GM21360 (cell line): ENCODE results near the gene SLC44A1.

Experiments
- ATAC-seq: cut with Tn5 transposase; IDR thresholded peaks from one replicate; pipeline ENCODE4 v1.9.1; 2021; ENCODE audit warnings: mild to moderate bottlenecking, moderate library complexity; ENCODE audit not compliant: unreplicated experiment

Gene SLC44A1

GRCh38 chr9:105297442-105298075 lies 53.1 kb downstream of the SLC44A1 start:
- no peak for ATAC-seq

DNA sequence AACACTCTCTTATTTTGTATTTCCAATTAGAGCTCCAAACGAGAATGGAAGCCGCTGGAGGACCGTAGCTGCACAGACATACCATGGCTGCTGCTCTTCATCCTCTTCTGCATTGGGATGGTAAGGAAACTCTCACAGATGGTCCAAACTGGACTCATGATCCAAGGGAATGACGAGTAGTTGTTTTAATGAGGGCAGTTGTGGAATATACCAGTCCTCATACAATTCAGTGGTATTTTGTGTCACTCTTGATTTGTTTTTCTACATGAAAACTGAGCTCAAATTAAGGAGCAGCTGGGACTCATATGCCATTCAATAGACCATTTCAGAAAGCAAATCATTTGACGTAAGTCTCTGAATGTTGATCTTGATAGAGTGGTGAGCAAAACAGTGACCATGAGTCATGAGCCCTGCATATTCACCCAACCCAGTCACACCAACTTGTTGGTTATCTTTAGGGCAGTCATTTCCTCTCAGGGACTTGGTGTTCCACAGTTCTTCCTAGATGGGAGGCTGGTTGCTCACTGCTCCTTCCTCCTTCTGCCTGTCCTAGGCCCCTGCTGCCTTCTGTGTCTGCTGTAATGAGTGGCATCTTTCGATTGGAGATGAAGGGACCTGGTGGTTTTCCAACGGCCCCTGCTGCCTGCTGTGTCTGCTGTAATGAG lies 54.9 kb downstream of the SLC44A1 start:
- ATAC-seq = no peak

- ATAC-seq = no peak
Observed at GRCh38 chr9:105302728-105303127, 58.3 kb downstream of the SLC44A1 start.

- no peak for ATAC-seq
Observed at GRCh38 chr9:105305856-105306255, 61.4 kb downstream of the SLC44A1 start.

- no peak for ATAC-seq
Observed at GRCh38 chr9:105306351-105307140, 62.1 kb downstream of the SLC44A1 start.

DNA sequence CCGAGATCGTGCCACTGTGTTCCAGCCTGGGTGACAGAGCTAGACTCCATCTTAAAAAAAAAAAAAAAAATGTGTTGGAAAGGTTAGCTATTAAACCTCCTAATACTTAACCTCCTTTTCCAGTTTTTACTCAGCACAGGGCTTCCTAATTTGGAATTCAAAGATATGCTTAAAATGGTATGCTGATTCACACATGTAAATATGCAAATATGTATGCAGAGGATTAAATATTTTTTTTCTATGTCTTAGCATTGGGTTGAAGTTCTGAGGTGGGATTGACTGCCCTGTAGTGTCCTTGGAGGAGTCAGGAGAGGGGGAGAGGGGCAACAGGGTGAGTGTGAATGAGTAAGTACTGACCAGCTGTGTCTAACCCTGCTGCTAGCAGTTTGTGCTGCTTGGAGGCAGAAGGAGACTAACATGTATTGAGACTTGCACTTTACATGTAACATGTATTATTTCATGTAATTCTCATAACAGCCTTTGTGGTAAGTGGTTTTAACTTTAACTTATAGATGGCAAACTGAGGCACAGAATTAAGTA lies 63.2 kb downstream of the SLC44A1 start:
- no peak for ATAC-seq

GRCh38 chr9:105308461-105309341 lies 64.2 kb downstream of the SLC44A1 start:
- ATAC-seq = no peak

- no peak for ATAC-seq
Observed at GRCh38 chr9:105309531-105309931, 65.1 kb downstream of the SLC44A1 start.

- ATAC-seq = no peak
Observed at GRCh38 chr9:105311306-105311705, 66.9 kb downstream of the SLC44A1 start.

DNA sequence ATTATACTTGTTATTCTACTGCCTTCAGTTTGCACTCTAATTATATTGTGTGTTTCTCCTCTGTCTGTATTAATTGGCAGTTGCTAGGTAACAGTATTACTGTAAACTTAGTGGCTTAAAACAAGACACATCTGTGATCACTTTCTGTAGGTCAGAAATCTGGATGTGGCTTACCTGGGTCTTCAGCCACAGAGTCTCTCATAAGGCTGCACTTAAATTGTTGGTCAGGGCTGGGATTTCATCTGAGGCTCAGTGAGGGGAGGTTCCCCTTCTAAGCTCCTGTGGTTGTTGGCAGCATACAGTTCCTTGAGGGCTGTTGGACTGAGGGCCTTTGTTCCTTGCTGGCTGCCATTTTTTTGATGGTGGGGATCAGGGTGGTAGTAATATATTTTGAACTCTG lies 68.8 kb downstream of the SLC44A1 start:
- no peak for ATAC-seq

GRCh38 chr9:105316703-105317102 lies 72.3 kb downstream of the SLC44A1 start:
- ATAC-seq = no peak

GRCh38 chr9:105318729-105319191 lies 74.3 kb downstream of the SLC44A1 start:
- ATAC-seq = peak; percentile 54

DNA sequence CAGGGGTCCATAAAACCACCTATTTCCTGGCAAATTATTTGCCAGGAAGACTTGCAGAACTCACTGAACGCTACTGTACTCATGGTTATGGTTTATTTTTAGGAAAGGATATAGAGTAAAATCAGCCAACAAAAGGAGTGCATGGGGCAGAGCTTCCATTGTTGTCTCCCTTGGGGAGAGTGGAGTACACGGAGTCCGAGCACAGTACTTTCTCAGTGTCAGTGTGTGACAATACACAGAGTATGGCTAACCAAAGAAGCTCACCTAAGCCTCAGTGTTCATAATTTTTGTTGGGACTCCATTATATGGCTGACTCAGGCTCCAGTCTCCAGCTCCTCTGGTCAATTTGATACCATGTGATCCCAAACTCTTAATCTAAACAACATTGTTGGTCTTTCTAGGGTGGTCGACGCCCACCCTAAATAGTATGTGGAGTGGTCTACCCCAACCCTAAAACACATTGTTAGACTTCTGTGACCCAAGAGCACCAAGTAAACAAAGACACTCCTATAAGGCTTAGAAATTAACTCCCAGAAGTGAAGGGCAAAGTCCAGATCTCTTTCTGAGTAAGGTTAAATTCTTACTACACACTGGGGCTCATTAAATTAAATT lies 74.9 kb downstream of the SLC44A1 start:
- no peak for ATAC-seq

DNA sequence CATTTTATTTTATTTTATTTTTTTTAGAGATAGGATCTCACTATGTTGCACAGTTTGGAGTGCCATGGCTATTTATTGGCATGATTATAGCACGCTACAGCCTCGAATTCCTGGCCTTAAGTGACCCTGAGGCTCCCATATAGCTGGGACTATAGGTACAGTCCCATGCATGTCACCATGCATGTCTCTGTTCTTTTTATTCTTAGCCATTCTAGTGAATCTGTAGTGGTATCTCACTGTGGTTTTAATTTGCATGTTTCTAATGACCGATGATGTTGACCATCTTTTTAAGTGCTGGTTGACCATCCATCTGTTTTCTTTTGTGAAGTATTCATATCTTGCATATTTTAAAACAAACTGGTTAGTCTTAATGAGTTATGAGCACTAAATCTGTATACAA lies 76.1 kb downstream of the SLC44A1 start:
- no peak for ATAC-seq

DNA sequence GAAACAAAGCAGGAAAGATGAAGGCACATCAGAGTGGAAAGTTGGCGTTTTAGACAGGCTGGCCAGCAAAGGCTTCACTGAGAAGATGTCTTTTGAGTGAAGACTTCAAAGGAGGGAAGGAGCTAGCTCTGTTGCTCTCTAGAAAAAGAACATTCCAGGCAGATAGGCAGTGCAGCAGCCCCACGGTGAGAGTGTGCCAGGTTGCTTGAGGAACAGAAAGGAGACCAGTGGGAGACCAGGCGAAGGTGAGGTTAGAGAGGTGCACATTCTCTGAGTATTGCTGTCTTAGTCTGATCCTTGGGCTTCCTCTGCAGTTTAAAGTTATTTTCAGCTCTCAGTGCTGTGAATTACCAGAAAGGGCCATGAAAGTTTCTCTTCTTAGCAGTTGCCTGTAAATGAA lies 83.8 kb downstream of the SLC44A1 start:
- no peak for ATAC-seq

- no peak for ATAC-seq
Observed at GRCh38 chr9:105328872-105329718, 84.6 kb downstream of the SLC44A1 start.

DNA sequence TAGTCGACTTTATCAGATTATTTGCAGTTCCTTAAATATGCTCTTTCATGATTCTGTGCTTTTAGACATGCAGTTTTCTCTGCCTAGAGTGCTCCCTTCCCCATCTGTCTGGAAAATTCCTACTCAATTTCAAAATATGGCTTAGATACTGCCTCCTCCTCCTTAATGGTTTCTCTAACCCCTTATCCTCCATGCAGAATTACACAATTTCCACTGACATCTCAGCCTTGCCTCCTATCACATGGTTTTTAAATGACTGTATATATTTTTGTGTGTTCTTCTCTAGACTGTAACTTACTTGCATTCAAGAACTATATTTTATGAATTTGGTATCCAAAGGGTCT lies 85.2 kb downstream of the SLC44A1 start:
- no peak for ATAC-seq

- ATAC-seq = no peak
Observed at GRCh38 chr9:105330201-105330600, 85.8 kb downstream of the SLC44A1 start.

- ATAC-seq = peak; percentile 43
Observed at GRCh38 chr9:105330755-105331154, 86.3 kb downstream of the SLC44A1 start.
